HG02973 (cell line): ENCODE results near the gene CES2.
"Not testable (repeated sequence)": the region's sequence is repeated elsewhere in the genome, so short reads cannot be mapped to it uniquely, and the experiment has no call there.

ENCODE experiments used
- ATAC-seq: cut with Tn5 transposase; IDR thresholded peaks from one replicate; pipeline ENCODE4 v1.9.1; 2021; ENCODE audit warnings: moderate library complexity; ENCODE audit not compliant: unreplicated experiment

Gene CES2

DNA sequence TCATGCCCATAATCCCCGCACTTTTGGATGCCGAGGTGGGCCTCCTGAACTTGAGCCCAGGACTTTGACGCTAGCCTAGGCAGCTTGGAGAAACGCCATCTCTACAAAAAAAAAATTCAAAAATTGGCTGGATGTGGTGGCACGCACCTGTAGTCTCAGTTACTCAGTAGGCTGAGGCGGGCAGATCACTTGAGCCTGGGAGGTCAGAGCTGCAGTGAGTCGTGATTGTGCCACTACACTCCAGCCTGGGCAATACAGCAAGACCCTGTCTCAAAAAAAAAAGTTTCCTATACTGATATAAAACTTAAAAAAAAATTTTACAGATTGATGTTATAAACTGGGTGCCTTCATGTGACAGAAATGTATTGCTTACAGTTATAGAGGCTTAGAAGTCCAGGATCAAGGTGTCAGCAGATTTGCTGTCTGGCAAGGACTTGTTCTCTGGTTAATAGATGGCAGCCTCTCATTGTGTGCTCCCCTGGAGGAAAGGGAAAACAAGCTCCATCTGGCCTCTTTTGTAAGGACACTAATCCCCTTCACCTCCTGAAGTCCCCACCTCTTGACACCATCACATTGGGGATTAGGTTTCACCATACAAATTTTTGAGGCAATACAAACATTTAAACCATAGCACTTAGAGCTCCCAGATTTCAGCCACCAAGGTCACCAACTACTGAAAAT, 17.3 kb downstream of the CES2 start:
- ATAC-seq, result no peak

GRCh38 chr16:66953462-66954096, 18.3 kb downstream of the CES2 start:
- ATAC-seq, result no peak

DNA sequence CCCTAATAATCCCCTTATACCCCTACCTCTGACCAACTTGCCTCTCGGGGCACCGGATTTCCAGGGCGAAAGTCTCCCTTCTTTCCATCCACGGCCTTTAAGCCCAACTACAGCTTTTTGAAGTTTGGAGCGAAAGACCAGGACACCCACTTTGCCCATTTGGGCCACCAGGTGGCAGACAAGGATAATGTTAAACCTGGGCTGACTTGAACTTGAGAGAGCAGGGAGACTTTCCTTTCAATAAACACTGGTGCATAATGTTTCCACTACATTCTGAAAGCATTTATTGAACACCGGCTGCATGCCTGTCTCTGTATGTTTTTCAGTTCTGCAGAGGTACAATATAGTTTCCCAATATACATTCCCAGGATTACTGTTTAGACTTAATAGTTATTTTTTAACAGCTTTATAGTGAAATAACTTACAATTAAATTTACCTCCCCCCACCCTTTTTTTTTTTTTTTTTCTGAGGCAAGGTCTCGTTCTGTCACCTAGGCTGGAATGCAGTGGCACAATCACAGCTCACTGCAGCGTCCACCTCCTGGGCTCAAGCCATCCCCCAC, 18.9 kb downstream of the CES2 start:
- ATAC-seq, result no peak

- not testable (repeated sequence) for ATAC-seq
Observed at GRCh38 chr16:66955363-66956153, 20.2 kb downstream of the CES2 start.

GRCh38 chr16:66956154-66956457, 20.8 kb downstream of the CES2 start:
- not testable (repeated sequence) for ATAC-seq

DNA sequence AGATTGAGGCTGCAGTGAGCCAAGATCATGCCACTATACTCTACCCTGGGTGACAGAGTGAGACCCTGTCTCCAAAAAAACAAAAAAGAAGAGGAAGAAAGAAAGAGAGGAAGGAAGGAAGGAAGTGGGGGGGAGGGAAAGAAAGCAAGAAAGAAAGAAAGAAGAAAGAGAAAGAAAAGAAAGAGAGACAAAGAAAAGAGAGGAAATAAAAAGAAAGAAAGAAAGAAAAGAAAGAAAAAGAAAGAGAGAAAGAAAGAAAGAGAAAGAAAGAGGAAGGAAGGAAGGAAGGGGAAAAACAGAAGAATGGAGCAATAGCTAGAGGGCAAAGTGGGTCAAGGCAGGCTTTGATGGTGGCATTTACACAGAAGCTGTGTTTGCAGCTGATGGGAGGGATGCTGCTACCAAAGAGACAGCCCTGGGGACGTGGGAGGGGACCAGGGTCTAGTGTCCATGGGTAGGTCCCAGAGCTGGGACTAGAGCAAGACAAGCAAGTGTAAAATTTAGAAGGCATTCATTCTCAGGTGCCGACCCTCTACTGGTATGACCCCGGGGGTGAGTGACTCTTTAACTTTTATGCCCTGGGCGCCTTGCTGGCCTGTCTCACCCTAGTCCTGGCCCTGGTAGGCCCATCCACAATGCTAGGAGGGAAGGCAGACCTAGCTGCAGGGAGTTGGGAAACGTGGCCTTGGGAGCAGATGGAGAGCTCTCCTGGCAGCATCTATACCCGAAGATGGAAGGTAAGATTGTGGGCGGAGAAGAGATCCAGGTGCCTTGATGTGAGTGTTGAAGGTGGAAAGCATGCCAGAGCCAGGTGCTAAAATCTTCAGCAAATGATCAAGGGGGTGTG, 23.8 kb downstream of the CES2 start:
- ATAC-seq, result no peak

- ATAC-seq, result no peak
Observed at GRCh38 chr16:66959704-66960161, 24.4 kb downstream of the CES2 start.

- no peak for ATAC-seq
Observed at GRCh38 chr16:66960270-66960669, 25.0 kb downstream of the CES2 start.

GRCh38 chr16:66961065-66961744, 25.9 kb downstream of the CES2 start, which contains the start of gene CES3:
Gene CES3 (plus strand): TSS chr16:66961266. CDS start chr16:66961308, 42 bp downstream.
- ATAC-seq, result no peak

DNA sequence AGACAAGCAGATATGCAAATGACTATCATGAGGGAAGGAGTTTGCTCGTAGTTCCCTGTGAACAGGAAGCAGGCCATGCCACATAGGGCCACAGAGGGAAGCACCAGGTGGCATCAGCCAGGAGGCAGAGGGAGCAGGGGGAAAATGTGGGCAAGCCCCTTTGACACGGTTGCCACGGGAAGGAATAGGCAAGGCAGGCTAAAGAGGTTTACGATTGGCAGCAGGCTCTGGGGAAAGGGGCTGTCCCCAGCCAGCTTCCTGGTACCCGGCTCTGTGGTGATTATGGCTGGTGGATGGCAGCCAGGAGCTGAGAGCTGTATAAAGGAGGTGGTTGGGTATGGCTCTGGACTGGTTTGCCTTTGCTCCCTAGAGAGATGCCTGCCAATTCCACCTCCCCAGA, 26.6 kb downstream of the CES2 start:
- ATAC-seq, result no peak

DNA sequence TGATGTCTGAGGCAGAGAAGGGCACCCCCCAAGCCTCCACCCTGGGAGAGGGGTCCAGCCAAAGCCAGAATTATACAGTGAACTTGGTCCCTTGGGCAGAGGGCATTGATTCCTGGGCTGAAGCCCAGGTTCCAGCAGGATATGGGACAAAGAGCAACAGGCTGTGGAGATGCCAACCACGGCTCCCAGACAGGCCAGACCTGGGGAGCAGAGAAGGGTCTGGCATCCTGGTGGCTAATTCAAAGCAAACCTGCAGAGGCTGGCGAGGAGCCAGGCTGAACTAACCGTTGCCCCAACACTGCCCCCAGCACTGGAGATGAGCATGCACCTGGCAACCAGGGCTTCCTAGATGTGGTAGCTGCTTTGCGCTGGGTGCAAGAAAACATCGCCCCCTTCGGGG, 28.7 kb downstream of the CES2 start:
- no peak for ATAC-seq

GRCh38 chr16:66968847-66969246, 33.5 kb downstream of the CES2 start:
- ATAC-seq, result no peak

DNA sequence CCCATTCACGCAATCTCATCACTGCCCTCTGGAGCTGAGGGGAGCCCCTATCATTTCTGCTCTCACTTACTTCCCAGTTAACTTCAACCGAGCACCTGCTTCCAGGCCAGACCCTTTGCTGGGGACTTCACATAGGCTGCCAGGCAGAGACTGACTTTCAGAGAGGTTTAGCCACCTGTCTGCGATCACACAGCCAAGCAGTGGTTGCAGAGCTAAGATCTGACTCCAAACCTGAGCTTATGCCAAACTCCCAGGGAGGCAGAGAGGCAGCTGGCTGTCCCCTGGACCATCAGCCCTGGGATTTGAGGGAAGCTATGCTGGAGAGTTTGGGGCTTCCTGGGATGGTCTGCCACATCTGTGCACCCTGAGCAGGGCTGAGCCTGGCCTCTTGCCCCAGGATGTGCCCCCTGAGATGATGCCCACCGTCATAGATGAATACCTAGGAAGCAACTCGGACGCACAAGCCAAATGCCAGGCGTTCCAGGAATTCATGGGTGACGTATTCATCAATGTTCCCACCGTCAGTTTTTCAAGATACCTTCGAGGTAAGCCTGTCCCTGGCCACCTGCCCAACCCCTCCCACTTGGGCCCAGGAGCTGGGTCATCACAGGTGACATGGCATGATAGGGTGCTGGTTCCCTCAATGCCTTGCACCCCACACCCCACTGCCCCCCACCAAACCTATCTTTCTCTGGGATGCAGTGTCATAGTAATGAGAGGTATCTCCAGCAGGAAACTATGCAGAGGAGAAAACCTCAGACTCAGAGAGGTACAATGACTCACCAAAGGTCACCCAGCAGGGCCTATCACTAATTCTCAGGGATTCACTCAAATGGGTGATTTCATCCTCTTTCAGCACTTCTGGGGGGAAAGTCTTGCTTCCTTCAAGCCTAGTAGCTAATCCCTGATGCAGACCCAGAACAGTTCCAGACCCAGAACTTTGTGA, 35.7 kb downstream of the CES2 start:
- no peak for ATAC-seq

DNA sequence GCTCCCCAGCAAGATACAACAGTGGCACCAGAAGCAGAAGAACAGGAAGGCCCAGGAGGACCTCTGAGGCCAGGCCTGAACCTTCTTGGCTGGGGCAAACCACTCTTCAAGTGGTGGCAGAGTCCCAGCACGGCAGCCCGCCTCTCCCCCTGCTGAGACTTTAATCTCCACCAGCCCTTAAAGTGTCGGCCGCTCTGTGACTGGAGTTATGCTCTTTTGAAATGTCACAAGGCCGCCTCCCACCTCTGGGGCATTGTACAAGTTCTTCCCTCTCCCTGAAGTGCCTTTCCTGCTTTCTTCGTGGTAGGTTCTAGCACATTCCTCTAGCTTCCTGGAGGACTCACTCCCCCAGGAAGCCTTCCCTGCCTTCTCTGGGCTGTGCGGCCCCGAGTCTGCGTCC, 37.7 kb downstream of the CES2 start:
- no peak for ATAC-seq

DNA sequence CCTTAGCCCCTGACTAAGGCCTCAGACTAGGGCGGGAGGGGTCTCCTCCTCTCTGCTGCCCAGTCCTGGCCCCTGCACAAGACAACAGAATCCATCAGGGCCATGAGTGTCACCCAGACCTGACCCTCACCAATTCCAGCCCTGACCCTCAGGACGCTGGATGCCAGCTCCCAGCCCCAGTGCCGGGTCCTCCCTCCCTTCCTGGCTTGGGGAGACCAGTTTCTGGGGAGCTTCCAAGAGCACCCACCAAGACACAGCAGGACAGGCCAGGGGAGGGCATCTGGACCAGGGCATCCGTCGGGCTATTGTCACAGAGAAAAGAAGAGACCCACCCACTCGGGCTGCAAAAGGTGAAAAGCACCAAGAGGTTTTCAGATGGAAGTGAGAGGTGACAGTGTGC, 38.4 kb downstream of the CES2 start:
- ATAC-seq, result no peak

DNA sequence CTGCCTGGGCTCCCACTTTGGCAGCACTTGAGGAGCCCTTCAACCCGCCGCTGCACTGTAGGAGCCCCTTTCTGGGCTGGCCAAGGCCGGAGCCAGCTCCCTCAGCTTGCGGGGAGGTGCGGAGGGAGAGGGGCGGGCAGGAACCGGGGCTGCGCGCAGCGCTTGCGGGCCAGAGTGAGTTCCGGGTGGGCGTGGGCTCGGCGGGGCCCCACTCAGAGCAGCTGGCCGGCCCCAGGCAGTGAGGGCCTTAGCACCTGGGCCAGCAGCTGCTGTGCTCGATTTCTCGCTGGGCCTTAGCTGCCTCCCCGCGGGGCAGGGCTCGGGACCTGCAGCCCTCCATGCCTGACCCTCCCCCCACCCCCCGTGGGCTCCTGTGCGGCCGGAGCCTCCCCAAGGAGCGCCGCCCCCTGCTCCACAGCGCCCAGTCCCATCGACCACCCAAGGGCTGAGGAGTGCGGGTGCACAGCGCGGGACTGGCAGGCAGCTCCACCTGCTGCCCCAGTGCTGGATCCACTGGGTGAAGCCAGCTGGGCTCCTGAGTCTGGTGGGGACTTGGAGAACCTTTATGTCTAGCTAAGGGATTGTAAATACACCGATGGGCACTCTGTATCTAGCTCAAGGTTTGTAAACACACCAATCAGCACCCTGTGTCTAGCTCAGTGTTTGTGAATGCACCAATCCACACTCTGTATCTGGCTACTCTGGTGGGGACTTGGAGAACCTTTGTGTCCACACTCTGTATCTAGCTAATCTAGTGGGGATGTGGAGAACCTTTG, 39.0 kb downstream of the CES2 start:
- ATAC-seq, result not testable (repeated sequence)

- not testable (repeated sequence) for ATAC-seq
Observed at GRCh38 chr16:66974932-66975246, 39.6 kb downstream of the CES2 start.

DNA sequence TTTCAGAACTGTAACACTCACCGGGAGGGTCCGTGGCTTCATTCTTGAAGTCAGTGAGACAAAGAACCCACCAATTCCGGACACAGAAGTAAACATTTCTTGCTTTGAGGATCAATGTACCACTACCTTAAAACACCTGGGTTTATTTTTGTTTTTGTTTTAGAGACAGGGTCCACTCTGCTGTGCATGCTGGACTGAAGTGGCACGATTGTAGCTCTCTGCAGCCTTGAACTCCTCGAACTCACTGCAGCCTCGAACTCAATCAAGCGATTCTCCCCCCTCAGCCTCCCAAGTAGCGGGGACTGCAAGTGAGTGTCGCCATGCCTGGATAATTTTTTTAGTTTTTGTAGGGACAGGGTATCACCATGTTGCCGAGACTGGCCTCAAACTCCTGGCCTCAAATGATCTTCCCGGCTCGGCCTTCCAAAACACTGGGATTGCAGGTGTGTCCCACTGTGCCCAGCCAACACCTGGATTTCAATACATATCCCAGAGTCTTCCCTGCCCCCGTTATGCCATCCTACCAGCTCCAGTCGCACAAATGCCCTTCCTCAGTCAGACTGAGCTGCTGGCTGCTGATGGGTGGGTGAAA, 40.1 kb downstream of the CES2 start:
- no peak for ATAC-seq
